ENCODE results near the gene GDNF.

GRCh38 chr5:37876245-37876644 lies 36.4 kb upstream of the GDNF start:
- TF ChIP-seq CTCF (IDR thresholded peaks at IDR 0.05; ENCODE audit: insufficient read depth, low read length): no peak
- no peak for TF ChIP-seq POLR2AphosphoS5 (IDR thresholded peaks at IDR 0.05; ENCODE audit: low read depth)
- no peak for TF ChIP-seq REST (IDR thresholded peaks at IDR 0.05; ENCODE audit: insufficient replicate concordance, low read depth)
- TF ChIP-seq GABPA (IDR thresholded peaks at IDR 0.05; ENCODE audit: low read depth): no peak

Data from HL-60 (cell line).